Femur (tissue), 1 donor: Measurements from ENCODE around the gene OR4C12.
"Not testable (repeated sequence)": the region's sequence is repeated elsewhere in the genome, so short reads cannot be mapped to it uniquely, and the experiment has no call there.

Experiments used
- DNase-seq: peaks from one replicate; pipeline ENCODE4 v3.0.0-alpha.2; 2017

OR4C12 gene

GRCh38 chr11:49982435-49982834 is at the start of gene OR4C12:
Gene OR4C12 (minus strand): TSS chr11:49982535. CDS start chr11:49982501, 34 bp downstream.
- DNase-seq = not testable (repeated sequence)

- DNase-seq = no peak
Observed at GRCh38 chr11:50030193-50030592, 47.9 kb upstream of the OR4C12 start.

- no peak for DNase-seq
Observed at GRCh38 chr11:49995565-49995964, 13.2 kb upstream of the OR4C12 start.

GRCh38 chr11:49973439-49973838 is 8.9 kb downstream of the OR4C12 start:
- DNase-seq = not testable (repeated sequence)

GRCh38 chr11:49952091-49952490 is 30.2 kb downstream of the OR4C12 start, which contains the start of gene OR4C13:
Gene OR4C13 (plus strand): TSS chr11:49952391. CDS start chr11:49952423, 32 bp downstream.
- DNase-seq = no peak

GRCh38 chr11:49948701-49949100 is 33.6 kb downstream of the OR4C12 start:
- DNase-seq = not testable (repeated sequence)
